ENCODE results near the gene PAQR5.

The PAQR5 gene

GRCh38 chr15:69375151-69375790 lies 76.6 kb downstream of the PAQR5 start:
- Histone ChIP-seq H2AK5ac (ENCODE audit: low read length, severe bottlenecking) (no peak overlapping the region), H3K36me3 (ENCODE audit: control insufficient read depth in 1 of 2, insufficient read depth in 2 of 2, low read depth in 1 of 2, low read length in 2 of 2) (no peaks in the 10 kb centered on the region), H3K4me3 (ENCODE audit: insufficient read depth in 1 of 2, low read depth in 1 of 2, low read length in 2 of 2) (no peak overlapping the region), H2BK12ac (ENCODE audit: low read length in 2 of 2) (no peak overlapping the region), H2BK15ac (ENCODE audit: low read depth, poor library complexity, severe bottlenecking) (no peak overlapping the region), H2BK5ac (ENCODE audit: low read depth, low read length, poor library complexity, severe bottlenecking) (no peak overlapping the region), H3K23ac (ENCODE audit: low read length in 2 of 2) (no peak overlapping the region), H2AFZ (ENCODE audit: low read depth, low read length) (no peak overlapping the region), H3K4me2 (ENCODE audit: low read length, poor library complexity, severe bottlenecking) (no peak overlapping the region), H3K27me3 (ENCODE audit: control insufficient read depth in 1 of 2, insufficient read depth in 1 of 2, low read length in 2 of 2) (peaks cover 0 to 15% of the 10 kb centered on the region in 2 experiments), H3K9me3 (ENCODE audit: control insufficient read depth, low read length) (no peaks in the 10 kb centered on the region), H2BK120ac (ENCODE audit: low read depth, low read length) (no peak overlapping the region), H3K27ac (ENCODE audit: low read length, poor library complexity, severe bottlenecking) (no peak overlapping the region), H3K9ac (ENCODE audit: low read length) (no peak overlapping the region), H3K14ac (ENCODE audit: low read length in 2 of 2) (no peak overlapping the region), H3K4ac (ENCODE audit: low read depth in 1 of 2, low read length in 2 of 2) (no peak overlapping the region), H4K91ac (ENCODE audit: low read length) (no peak overlapping the region), H3K18ac (ENCODE audit: low read depth in 1 of 2, low read length in 2 of 2) (no peak overlapping the region), H3K79me1 (replicated peaks; ENCODE audit: low read length, poor library complexity, severe bottlenecking) (no peaks in the 10 kb centered on the region), H3K4me1 (ENCODE audit: control insufficient read depth, insufficient read depth, low read depth, low read length) (no peaks in the 10 kb centered on the region), H4K8ac (ENCODE audit: low read length) (no peak overlapping the region)
- DNase-seq = no peak
- WGBS = 74% methylated on average over 8 of the region's 8 CpGs

GRCh38 chr15:69377216-69377970 lies 78.7 kb downstream of the PAQR5 start:
- no peak overlapping the region for H3K4me3 ChIP-seq (ENCODE audit: insufficient read depth in 1 of 2, low read depth in 1 of 2, low read length in 2 of 2)
- no peak overlapping the region for H3K14ac ChIP-seq (ENCODE audit: low read length in 2 of 2)
- H2BK120ac ChIP-seq (ENCODE audit: low read depth, low read length) = no peak overlapping the region
- H4K8ac ChIP-seq (ENCODE audit: low read length) = no peak overlapping the region
- no peak overlapping the region for H2AK5ac ChIP-seq (ENCODE audit: low read length, severe bottlenecking)
- peaks cover 0 to 23% of the 10 kb centered on the region in 2 experiments for H3K27me3 ChIP-seq (ENCODE audit: control insufficient read depth in 1 of 2, insufficient read depth in 1 of 2, low read length in 2 of 2)
- no peaks in the 10 kb centered on the region for H3K9me3 ChIP-seq (ENCODE audit: control insufficient read depth, low read length)
- H3K36me3 ChIP-seq (ENCODE audit: control insufficient read depth in 1 of 2, insufficient read depth in 2 of 2, low read depth in 1 of 2, low read length in 2 of 2) = no peaks in the 10 kb centered on the region
- H3K79me1 ChIP-seq (replicated peaks; ENCODE audit: low read length, poor library complexity, severe bottlenecking) = no peaks in the 10 kb centered on the region
- H2BK12ac ChIP-seq (ENCODE audit: low read length in 2 of 2) = no peak overlapping the region
- no peak overlapping the region for H4K91ac ChIP-seq (ENCODE audit: low read length)
- H3K4ac ChIP-seq (ENCODE audit: low read depth in 1 of 2, low read length in 2 of 2) = no peak overlapping the region
- DNase-seq = no peak
- no peak overlapping the region for H2BK15ac ChIP-seq (ENCODE audit: low read depth, poor library complexity, severe bottlenecking)
- no peak overlapping the region for H3K27ac ChIP-seq (ENCODE audit: low read length, poor library complexity, severe bottlenecking)
- H3K4me2 ChIP-seq (ENCODE audit: low read length, poor library complexity, severe bottlenecking) = no peak overlapping the region
- no peak overlapping the region for H3K9ac ChIP-seq (ENCODE audit: low read length)
- no peaks in the 10 kb centered on the region for H3K4me1 ChIP-seq (ENCODE audit: control insufficient read depth, insufficient read depth, low read depth, low read length)
- H2BK5ac ChIP-seq (ENCODE audit: low read depth, low read length, poor library complexity, severe bottlenecking) = no peak overlapping the region
- no peak overlapping the region for H2AFZ ChIP-seq (ENCODE audit: low read depth, low read length)
- H3K23ac ChIP-seq (ENCODE audit: low read length in 2 of 2) = no peak overlapping the region
- H3K18ac ChIP-seq (ENCODE audit: low read depth in 1 of 2, low read length in 2 of 2) = no peak overlapping the region
- WGBS = 88% methylated on average over 8 of the region's 8 CpGs

- Histone ChIP-seq H3K23ac (ENCODE audit: low read length in 2 of 2) (no peak overlapping the region), H3K4me3 (ENCODE audit: insufficient read depth in 1 of 2, low read depth in 1 of 2, low read length in 2 of 2) (no peak overlapping the region), H2AFZ (ENCODE audit: low read depth, low read length) (no peak overlapping the region), H2BK12ac (ENCODE audit: low read length in 2 of 2) (no peak overlapping the region), H3K27ac (ENCODE audit: low read length, poor library complexity, severe bottlenecking) (no peak overlapping the region), H3K27me3 (ENCODE audit: control insufficient read depth in 1 of 2, insufficient read depth in 1 of 2, low read length in 2 of 2) (peaks cover 0 to 18% of the 10 kb centered on the region in 2 experiments), H3K18ac (ENCODE audit: low read depth in 1 of 2, low read length in 2 of 2) (no peak overlapping the region), H3K4me2 (ENCODE audit: low read length, poor library complexity, severe bottlenecking) (no peak overlapping the region), H3K9me3 (ENCODE audit: control insufficient read depth, low read length) (no peaks in the 10 kb centered on the region), H2BK120ac (ENCODE audit: low read depth, low read length) (no peak overlapping the region), H3K36me3 (ENCODE audit: control insufficient read depth in 1 of 2, insufficient read depth in 2 of 2, low read depth in 1 of 2, low read length in 2 of 2) (peaks cover 0 to 4% of the 10 kb centered on the region in 2 experiments), H3K14ac (ENCODE audit: low read length in 2 of 2) (no peak overlapping the region), H2AK5ac (ENCODE audit: low read length, severe bottlenecking) (no peak overlapping the region), H3K4me1 (ENCODE audit: control insufficient read depth, insufficient read depth, low read depth, low read length) (no peaks in the 10 kb centered on the region), H2BK5ac (ENCODE audit: low read depth, low read length, poor library complexity, severe bottlenecking) (no peak overlapping the region), H3K4ac (ENCODE audit: low read depth in 1 of 2, low read length in 2 of 2) (no peak overlapping the region), H3K79me1 (replicated peaks; ENCODE audit: low read length, poor library complexity, severe bottlenecking) (no peaks in the 10 kb centered on the region), H4K8ac (ENCODE audit: low read length) (no peak overlapping the region), H3K9ac (ENCODE audit: low read length) (no peak overlapping the region), H2BK15ac (ENCODE audit: low read depth, poor library complexity, severe bottlenecking) (no peak overlapping the region), H4K91ac (ENCODE audit: low read length) (no peak overlapping the region)
- DNase-seq = peak; percentile 29
- WGBS = 74% methylated on average over 9 of the region's 9 CpGs
Observed at GRCh38 chr15:69380100-69380725, 81.5 kb downstream of the PAQR5 start.

- Histone ChIP-seq H4K8ac (ENCODE audit: low read length) (no peak overlapping the region), H3K27me3 (ENCODE audit: control insufficient read depth in 1 of 2, insufficient read depth in 1 of 2, low read length in 2 of 2) (peaks cover 0 to 18% of the 10 kb centered on the region in 2 experiments), H3K27ac (ENCODE audit: low read length, poor library complexity, severe bottlenecking) (no peak overlapping the region), H3K23ac (ENCODE audit: low read length in 2 of 2) (no peak overlapping the region), H3K18ac (ENCODE audit: low read depth in 1 of 2, low read length in 2 of 2) (no peak overlapping the region), H2AFZ (ENCODE audit: low read depth, low read length) (no peak overlapping the region), H4K91ac (ENCODE audit: low read length) (no peak overlapping the region), H3K14ac (ENCODE audit: low read length in 2 of 2) (no peak overlapping the region), H2BK15ac (ENCODE audit: low read depth, poor library complexity, severe bottlenecking) (no peak overlapping the region), H3K4ac (ENCODE audit: low read depth in 1 of 2, low read length in 2 of 2) (no peak overlapping the region), H2BK12ac (ENCODE audit: low read length in 2 of 2) (no peak overlapping the region), H3K9me3 (ENCODE audit: control insufficient read depth, low read length) (no peaks in the 10 kb centered on the region), H3K4me3 (ENCODE audit: insufficient read depth in 1 of 2, low read depth in 1 of 2, low read length in 2 of 2) (no peak overlapping the region), H3K4me1 (ENCODE audit: control insufficient read depth, insufficient read depth, low read depth, low read length) (no peaks in the 10 kb centered on the region), H3K4me2 (ENCODE audit: low read length, poor library complexity, severe bottlenecking) (no peak overlapping the region), H2AK5ac (ENCODE audit: low read length, severe bottlenecking) (no peak overlapping the region), H2BK5ac (ENCODE audit: low read depth, low read length, poor library complexity, severe bottlenecking) (no peak overlapping the region), H2BK120ac (ENCODE audit: low read depth, low read length) (no peak overlapping the region), H3K36me3 (ENCODE audit: control insufficient read depth in 1 of 2, insufficient read depth in 2 of 2, low read depth in 1 of 2, low read length in 2 of 2) (peaks cover under 1 to 4% of the 10 kb centered on the region in 2 experiments), H3K9ac (ENCODE audit: low read length) (no peak overlapping the region), H3K79me1 (replicated peaks; ENCODE audit: low read length, poor library complexity, severe bottlenecking) (no peaks in the 10 kb centered on the region)
- WGBS = 93% methylated on average over 10 of the region's 10 CpGs
- no peak for DNase-seq
Observed at GRCh38 chr15:69380726-69381105, 82.0 kb downstream of the PAQR5 start.
